Measurements from ENCODE around the gene ZSWIM6. TPM values are rescaled to one million over a fixed set of nuclear protein-coding genes. Genes with fewer than 3 reads are reported as not detected.

The ZSWIM6 gene
- total RNA-seq, 1 donor from 2014 or later: 8.9 TPM

- intact Hi-C loops (cut with micrococcal nuclease): no loop called here
- Mint-ChIP-seq H3K4me3 (ENCODE audit: low read depth) (no peak overlapping the region), H3K9me3 (peaks cover 12% of the 10 kb centered on the region), H3K4me1 (ENCODE audit: low read depth) (no peaks in the 10 kb centered on the region), H3K36me3 (ENCODE audit: low read depth) (peaks cover 6% of the 10 kb centered on the region), H3K27me3 (ENCODE audit: low read depth) (no peaks in the 10 kb centered on the region), H3K27ac (no peak overlapping the region)
- no peak for DNase-seq (ENCODE audit: low spot score)
These were observed 184.9 kb downstream of the ZSWIM6 start for GRCh38 chr5:61516946-61517345.

DNA sequence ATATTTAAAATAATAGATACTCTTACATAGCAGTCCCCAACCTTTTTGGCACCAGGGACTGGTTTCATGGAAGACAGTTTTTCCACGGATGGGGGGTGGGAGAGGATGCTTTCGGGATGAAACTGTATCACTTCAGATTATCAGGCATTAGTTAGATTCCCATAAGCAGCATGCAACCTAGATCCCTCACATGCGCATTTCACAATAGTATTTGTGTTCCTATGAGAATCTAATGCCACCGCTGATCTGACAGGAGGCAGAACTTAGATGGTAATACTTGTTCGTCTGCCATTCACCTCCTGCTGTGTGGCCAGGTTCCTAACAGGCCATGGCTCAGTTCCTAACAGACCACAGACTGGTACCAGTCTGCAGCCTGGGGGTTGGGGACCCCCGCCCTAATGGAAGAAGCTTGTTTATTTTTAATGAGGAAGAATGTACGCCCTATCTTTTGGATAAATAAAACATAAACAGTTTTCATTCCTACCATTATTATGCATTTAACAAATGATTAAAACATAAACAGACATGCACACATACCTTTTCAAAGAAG lies 187.7 kb downstream of the ZSWIM6 start:
- no peaks in the 10 kb centered on the region for H3K27me3 Mint-ChIP-seq (ENCODE audit: low read depth)
- intact Hi-C loops (cut with micrococcal nuclease): no loop called here
- peaks cover 12% of the 10 kb centered on the region for H3K9me3 Mint-ChIP-seq
- no peak overlapping the region for H3K4me3 Mint-ChIP-seq (ENCODE audit: low read depth)
- peaks cover 10% of the 10 kb centered on the region for H3K36me3 Mint-ChIP-seq (ENCODE audit: low read depth)
- H3K27ac Mint-ChIP-seq: no peak overlapping the region
- no peak for DNase-seq (ENCODE audit: low spot score)
- no peaks in the 10 kb centered on the region for H3K4me1 Mint-ChIP-seq (ENCODE audit: low read depth)

DNA sequence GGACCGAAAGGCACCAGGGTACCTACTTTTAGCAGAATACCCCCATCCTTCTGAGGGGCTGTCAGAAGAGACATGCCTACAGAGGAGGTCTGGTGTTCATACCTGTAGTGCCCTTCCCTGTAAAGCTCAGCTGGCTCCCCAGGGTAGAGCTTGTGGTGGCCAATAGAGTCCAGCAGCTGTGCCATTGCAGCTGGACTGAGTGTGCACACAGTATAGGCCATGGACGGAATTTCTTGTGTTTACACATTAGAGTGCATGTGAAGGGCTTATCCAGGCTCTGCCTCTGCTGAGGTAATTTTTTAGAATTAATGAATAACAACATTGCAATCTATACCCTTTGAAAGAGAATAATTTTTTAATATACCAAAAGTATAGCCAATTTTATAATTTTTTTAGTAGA lies 191.0 kb downstream of the ZSWIM6 start:
- no peaks in the 10 kb centered on the region for H3K4me1 Mint-ChIP-seq (ENCODE audit: low read depth)
- DNase-seq (ENCODE audit: low spot score): no peak
- no peak overlapping the region for H3K4me3 Mint-ChIP-seq (ENCODE audit: low read depth)
- no peaks in the 10 kb centered on the region for H3K27me3 Mint-ChIP-seq (ENCODE audit: low read depth)
- no peaks in the 10 kb centered on the region for H3K9me3 Mint-ChIP-seq
- H3K27ac Mint-ChIP-seq: no peak overlapping the region
- intact Hi-C loops (cut with micrococcal nuclease): no loop called here
- peaks cover 11% of the 10 kb centered on the region for H3K36me3 Mint-ChIP-seq (ENCODE audit: low read depth)

GRCh38 chr5:61523997-61524396 lies 191.9 kb downstream of the ZSWIM6 start:
- H3K27ac Mint-ChIP-seq: no peak overlapping the region
- peaks cover 11% of the 10 kb centered on the region for H3K36me3 Mint-ChIP-seq (ENCODE audit: low read depth)

DNA sequence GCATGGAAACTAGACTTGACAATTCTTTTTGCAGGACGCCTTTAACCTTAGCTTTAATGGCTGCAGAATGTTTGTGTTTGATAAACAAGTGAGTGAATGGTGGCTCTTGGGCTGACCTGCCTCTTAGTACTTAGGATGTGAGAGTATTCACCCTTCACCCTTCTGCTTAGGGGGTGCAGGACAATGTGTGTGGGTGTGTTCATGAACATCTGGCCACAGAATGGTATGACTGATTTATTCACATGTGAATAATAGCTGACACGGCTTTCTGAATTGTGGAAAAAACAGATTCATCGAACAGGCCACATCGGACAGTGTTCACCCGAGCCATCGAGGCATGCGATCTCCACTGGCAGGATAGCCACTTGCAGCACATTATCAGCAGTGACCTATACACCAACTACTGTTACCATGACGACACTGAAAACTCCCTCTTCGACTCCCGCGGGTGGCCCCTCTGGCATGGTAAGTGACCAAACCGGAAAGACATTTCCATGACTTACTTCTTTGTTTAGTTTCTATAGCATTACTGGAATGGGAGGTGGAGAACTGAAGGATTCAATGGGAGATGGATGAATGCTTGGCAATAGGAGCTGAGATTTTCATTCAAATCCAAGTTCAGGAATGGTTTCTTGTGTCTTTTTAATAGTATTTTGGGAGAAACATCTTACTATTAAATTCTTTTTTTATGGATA lies 193.6 kb downstream of the ZSWIM6 start:
- no peaks in the 10 kb centered on the region for H3K4me1 Mint-ChIP-seq (ENCODE audit: low read depth)
- no peaks in the 10 kb centered on the region for H3K9me3 Mint-ChIP-seq
- no peak overlapping the region for H3K4me3 Mint-ChIP-seq (ENCODE audit: low read depth)
- intact Hi-C loops (cut with micrococcal nuclease): no loop called here
- H3K36me3 Mint-ChIP-seq (ENCODE audit: low read depth): peaks cover 20% of the 10 kb centered on the region
- H3K27ac Mint-ChIP-seq: no peak overlapping the region
- H3K27me3 Mint-ChIP-seq (ENCODE audit: low read depth): no peaks in the 10 kb centered on the region
- no peak for DNase-seq (ENCODE audit: low spot score)

More at GRCh38 chr5:61523997-61524396, 191.9 kb downstream of the ZSWIM6 start:
- intact Hi-C loops (cut with micrococcal nuclease): no loop called here
- no peak for DNase-seq (ENCODE audit: low spot score)
- Mint-ChIP-seq H3K4me1 (ENCODE audit: low read depth) (no peaks in the 10 kb centered on the region), H3K9me3 (no peaks in the 10 kb centered on the region), H3K4me3 (ENCODE audit: low read depth) (no peak overlapping the region), H3K27me3 (ENCODE audit: low read depth) (no peaks in the 10 kb centered on the region)

GRCh38 chr5:61526207-61526519 lies 194.1 kb downstream of the ZSWIM6 start:
- intact Hi-C loops (cut with micrococcal nuclease): no loop called here
- no peak for DNase-seq (ENCODE audit: low spot score)
- no peak overlapping the region for H3K27ac Mint-ChIP-seq
- peaks cover 21% of the 10 kb centered on the region for H3K36me3 Mint-ChIP-seq (ENCODE audit: low read depth)
- no peak overlapping the region for H3K4me3 Mint-ChIP-seq (ENCODE audit: low read depth)
- H3K4me1 Mint-ChIP-seq (ENCODE audit: low read depth): no peaks in the 10 kb centered on the region
- no peaks in the 10 kb centered on the region for H3K27me3 Mint-ChIP-seq (ENCODE audit: low read depth)
- H3K9me3 Mint-ChIP-seq: no peaks in the 10 kb centered on the region

DNA sequence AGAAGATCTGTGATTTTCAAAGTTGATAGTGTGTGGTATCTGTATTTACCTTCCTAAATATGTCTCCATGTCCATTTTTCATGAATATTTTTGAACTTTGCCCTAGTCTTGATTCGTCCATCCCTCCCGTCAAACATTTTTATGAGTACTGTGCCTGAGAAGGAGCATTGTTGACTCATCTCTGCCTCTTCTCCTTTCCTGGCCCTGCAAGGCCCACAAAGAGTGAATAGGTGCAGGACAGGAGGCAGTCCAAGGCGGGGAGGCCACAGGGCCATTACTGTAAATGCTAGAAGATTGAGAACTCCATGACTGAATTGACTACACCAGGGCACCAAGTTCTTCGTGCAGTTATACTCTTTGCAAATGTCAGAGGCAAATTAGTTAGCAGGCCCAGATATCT lies 200.9 kb downstream of the ZSWIM6 start:
- Mint-ChIP-seq H3K9me3 (peaks cover 10% of the 10 kb centered on the region), H3K4me3 (ENCODE audit: low read depth) (no peak overlapping the region), H3K27me3 (ENCODE audit: low read depth) (no peaks in the 10 kb centered on the region), H3K4me1 (ENCODE audit: low read depth) (peaks cover 11% of the 10 kb centered on the region), H3K36me3 (ENCODE audit: low read depth) (peaks cover 39% of the 10 kb centered on the region), H3K27ac (no peak overlapping the region)
- no peak for DNase-seq (ENCODE audit: low spot score)
- intact Hi-C loops (cut with micrococcal nuclease): loop anchor here (5.0 kb wide), 2 partner anchors 126 to 201 kb away; partner anchors contain the start of gene ZSWIM6

DNA sequence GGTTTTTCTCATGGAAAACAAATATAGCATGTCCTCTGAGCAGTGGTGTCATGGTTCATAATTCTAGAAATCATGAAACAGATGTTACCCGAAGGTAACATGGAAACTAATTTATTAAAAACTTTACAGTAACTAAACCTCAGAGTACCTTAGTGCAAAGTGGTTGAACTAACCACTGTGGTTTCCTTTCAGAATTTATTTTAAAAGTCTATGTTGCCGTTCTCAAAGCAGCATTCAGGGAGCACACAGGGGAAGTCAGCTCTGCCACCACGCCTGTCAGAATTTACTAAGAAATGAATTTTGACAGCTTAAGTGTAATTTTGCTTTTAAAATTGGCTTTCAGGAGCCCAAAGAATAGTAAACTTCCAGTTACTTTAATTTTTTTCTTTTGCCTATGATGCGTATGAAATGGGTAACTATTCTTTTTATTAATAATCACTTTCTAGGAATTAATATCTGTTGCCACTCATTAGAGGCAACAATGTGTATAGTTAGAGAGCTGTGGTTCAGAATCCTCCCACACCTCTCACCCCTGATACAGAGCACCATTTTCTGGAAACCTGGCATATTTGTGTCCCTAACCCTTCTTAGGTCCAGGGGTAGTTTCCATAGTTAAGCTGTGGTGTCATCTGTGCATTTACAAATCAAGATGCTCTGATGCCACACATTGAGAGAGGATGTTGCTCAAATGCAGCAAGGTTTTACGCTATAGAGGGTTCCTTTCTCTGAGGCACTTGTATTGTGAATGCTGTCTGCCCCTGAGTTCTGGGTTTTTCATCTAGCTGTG lies 202.6 kb downstream of the ZSWIM6 start:
- DNase-seq (ENCODE audit: low spot score): no peak
- Mint-ChIP-seq H3K4me3 (ENCODE audit: low read depth) (no peak overlapping the region), H3K9me3 (peaks cover 10% of the 10 kb centered on the region), H3K4me1 (ENCODE audit: low read depth) (peaks cover 16% of the 10 kb centered on the region), H3K27me3 (ENCODE audit: low read depth) (no peaks in the 10 kb centered on the region), H3K36me3 (ENCODE audit: low read depth) (peaks cover 55% of the 10 kb centered on the region), H3K27ac (peak overlapping the region; percentile 4)
- intact Hi-C loops (cut with micrococcal nuclease): loop anchor here (1.0 to 5.0 kb wide), 4 partner anchors 44 to 332 kb away; partner anchors contain the start of gene ZSWIM6

GRCh38 chr5:61535828-61536227 lies 203.8 kb downstream of the ZSWIM6 start:
- DNase-seq (ENCODE audit: low spot score): no peak
- intact Hi-C loops (cut with micrococcal nuclease): loop anchor here (2.0 kb wide), 1 partner anchor 43 kb away; no protein-coding TSS in a partner anchor
- Mint-ChIP-seq H3K27me3 (ENCODE audit: low read depth) (no peaks in the 10 kb centered on the region), H3K27ac (no peak overlapping the region), H3K4me3 (ENCODE audit: low read depth) (no peak overlapping the region), H3K36me3 (ENCODE audit: low read depth) (peaks cover 48% of the 10 kb centered on the region), H3K4me1 (ENCODE audit: low read depth) (peaks cover 16% of the 10 kb centered on the region), H3K9me3 (peaks cover 10% of the 10 kb centered on the region)

GRCh38 chr5:61536922-61537321 lies 204.9 kb downstream of the ZSWIM6 start:
- no peak overlapping the region for H3K4me3 Mint-ChIP-seq (ENCODE audit: low read depth)
- H3K4me1 Mint-ChIP-seq (ENCODE audit: low read depth): peaks cover 16% of the 10 kb centered on the region
- intact Hi-C loops (cut with micrococcal nuclease): no loop called here
- peaks cover 10% of the 10 kb centered on the region for H3K9me3 Mint-ChIP-seq
- DNase-seq (ENCODE audit: low spot score): no peak
- no peaks in the 10 kb centered on the region for H3K27me3 Mint-ChIP-seq (ENCODE audit: low read depth)
- peaks cover 55% of the 10 kb centered on the region for H3K36me3 Mint-ChIP-seq (ENCODE audit: low read depth)
- no peak overlapping the region for H3K27ac Mint-ChIP-seq

DNA sequence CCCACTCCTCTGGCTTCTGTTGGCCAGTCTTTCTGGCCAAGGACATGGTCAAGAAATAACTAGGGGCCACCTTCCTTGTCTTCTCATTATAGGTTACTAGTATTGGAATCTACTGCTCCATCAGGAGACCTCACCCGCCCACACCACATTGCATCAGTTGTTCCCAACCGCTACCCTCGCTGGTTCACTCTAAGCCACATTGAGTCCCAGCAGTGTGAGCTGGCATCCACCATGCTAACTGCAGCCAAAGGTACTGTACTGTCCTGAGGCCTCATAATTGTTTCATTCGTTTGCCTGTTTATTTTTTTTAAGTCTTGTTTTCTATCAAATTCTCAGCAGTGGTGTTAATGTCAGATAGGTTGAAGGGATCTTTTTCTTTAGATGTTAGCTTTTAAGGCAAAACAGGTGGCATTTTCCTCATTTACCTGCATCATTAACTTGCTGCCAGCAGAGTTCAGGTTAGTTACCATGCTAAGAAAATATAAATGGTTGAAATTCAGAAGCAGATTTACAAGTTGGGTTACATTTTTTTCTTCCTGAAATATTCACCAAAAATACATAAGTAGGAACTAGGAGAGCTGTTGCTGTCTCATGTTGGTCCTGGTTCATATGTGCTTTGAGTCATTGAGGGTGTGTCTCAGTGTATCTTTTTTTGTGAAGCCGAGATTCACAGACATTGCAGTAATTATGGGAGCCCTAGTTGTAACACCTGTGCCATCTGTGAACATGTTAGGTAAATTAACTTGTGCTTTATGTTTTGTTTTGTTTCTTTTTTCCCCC lies 206.9 kb downstream of the ZSWIM6 start:
- H3K4me1 Mint-ChIP-seq (ENCODE audit: low read depth): peaks cover 12% of the 10 kb centered on the region
- H3K9me3 Mint-ChIP-seq: peaks cover 6% of the 10 kb centered on the region
- H3K27ac Mint-ChIP-seq: peak overlapping the region; percentile 26
- H3K4me3 Mint-ChIP-seq (ENCODE audit: low read depth): no peak overlapping the region
- no peak for DNase-seq (ENCODE audit: low spot score)
- no peaks in the 10 kb centered on the region for H3K27me3 Mint-ChIP-seq (ENCODE audit: low read depth)
- peaks cover 61% of the 10 kb centered on the region for H3K36me3 Mint-ChIP-seq (ENCODE audit: low read depth)
- intact Hi-C loops (cut with micrococcal nuclease): no loop called here

GRCh38 chr5:61549530-61549929 lies 217.5 kb downstream of the ZSWIM6 start:
- H3K27me3 Mint-ChIP-seq (ENCODE audit: low read depth): no peaks in the 10 kb centered on the region
- no peaks in the 10 kb centered on the region for H3K9me3 Mint-ChIP-seq
- H3K36me3 Mint-ChIP-seq (ENCODE audit: low read depth): peaks cover 1% of the 10 kb centered on the region
- H3K27ac Mint-ChIP-seq: no peak overlapping the region
- no peaks in the 10 kb centered on the region for H3K4me1 Mint-ChIP-seq (ENCODE audit: low read depth)
- no peak for DNase-seq (ENCODE audit: low spot score)
- H3K4me3 Mint-ChIP-seq (ENCODE audit: low read depth): no peak overlapping the region
- intact Hi-C loops (cut with micrococcal nuclease): no loop called here

All from activated T-helper 2 cell treated with anti-CD3 and anti-CD28 coated beads, Interferon-gamma antibody, Interleukin-2, Interleukin-4, amounts not matched to agents 10 μg/mL and 5 μg/mL and 100 μg/mL, durations not matched to agents 14 hours and 24 hours and 36 hours (primary cell).